Esophagus squamous epithelium (tissue), 5 donors: ENCODE results near the gene ACSL5. TPM values are rescaled to one million over a fixed set of nuclear protein-coding genes. Genes with fewer than 3 reads are reported as not detected.

Experiments used
- DNase-seq: peaks from one replicate; lab custom pipeline; 2025; lab: John Stamatoyannopoulos, UW
- H3K27ac ChIP-seq, 4 donors: fragments of 200-600 bp; sonication (generic); one replicate each; pipeline ENCODE4 v1.5.1; 2016 to 2019; ENCODE audit warnings: mild to moderate bottlenecking in 1 of 4
- H3K27me3 ChIP-seq, 4 donors: fragments of 200-600 bp; sonication (generic); 1 replicate in 3 of 4; 2 replicates in 1 of 4; pipeline versions ENCODE4 v1.5.1 to v1.6.0; 2017 to 2021; ENCODE audit warnings: antibody characterized with exemption in 1 of 4
- H3K36me3 ChIP-seq, 3 donors: fragments of 200-600 bp; sonication (generic); one replicate each; pipeline ENCODE4 v1.5.1; 2016 to 2019
- H3K4me1 ChIP-seq, 3 donors: fragments of 200-600 bp; sonication (generic); one replicate each; pipeline ENCODE4 v1.5.1; 2017 to 2019
- H3K4me3 ChIP-seq, 4 donors: fragments of 200-600 bp; sonication (generic); 1 replicate in 3 of 4; 2 replicates in 1 of 4; pipeline ENCODE4 v1.5.1; 2016 to 2019; ENCODE audit warnings: mild to moderate bottlenecking in 2 of 4, moderate library complexity in 1 of 4
- H3K9me3 ChIP-seq, 3 donors: fragments of 200-600 bp; sonication (generic); one replicate each; pipeline ENCODE4 v1.5.1; 2016 to 2019
- POLR2A ChIP-seq, 4 donors: fragments of 450-650 bp; IDR thresholded peaks; one replicate each; pipeline ENCODE4 v1.6.1; 2017; ENCODE audit warnings: antibody characterized with exemption in 4 of 4, mild to moderate bottlenecking in 4 of 4, moderate library complexity in 3 of 4
- WGBS, 2 donors: methylation state at CpG; one replicate each; pipeline ENCODE4 v1.1.5; 2018; 5-methylcytosine and 5-hydroxymethylcytosine counted together
- intact Hi-C: fragments of 100-400 bp; cut with DNase I; formaldehyde crosslinking; loops from one replicate; pipeline ENCODE4 v1.15.0; 2022
- total RNA-seq, 4 donors: library from RNA; depleted of rRNA; stranded (reverse); fragments of >200 nt; gene quantifications; one replicate each; pipeline ENCODE4 v1.1.0, GENCODE V29; 2016
- TF ChIP-seq, protein P1 (sequence below), 6 experiments: fragments of 450-650 bp in 4 of 6; fragments of 200-600 bp in 2 of 6; sonication (generic) in 2 of 6; IDR thresholded peaks; one replicate each; pipeline ENCODE4 v1.5.1; 2016 to 2019; ENCODE audit warnings: antibody characterized with exemption in 6 of 6, mild to moderate bottlenecking in 4 of 6, moderate library complexity in 4 of 6
- donor health status: DM: yes; HTN: yes; CAD: no.

The ACSL5 gene
- total RNA-seq, 4 donors from 2014 or later = 5.2 to 15.9 (median 8.2) TPM

DNA sequence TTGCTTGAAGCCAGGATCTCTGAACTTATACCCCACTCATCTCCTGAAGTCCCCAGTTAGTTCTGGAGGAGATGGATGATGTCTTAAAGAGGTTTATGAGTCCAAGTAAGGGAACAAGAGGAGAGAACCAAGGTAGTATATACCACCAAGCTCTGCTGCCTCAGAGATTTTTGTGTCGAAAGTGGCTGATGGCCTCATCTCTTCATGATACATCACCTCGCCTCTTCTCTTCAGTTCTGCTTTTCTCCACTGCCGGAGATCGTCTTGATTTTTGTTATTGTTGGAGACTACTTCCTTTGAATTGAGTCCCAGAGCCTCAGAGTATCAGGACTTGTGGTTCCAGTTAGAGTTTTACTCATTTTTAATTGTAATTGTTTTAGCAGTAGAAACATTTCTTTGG lies 75.0 kb downstream of the ACSL5 start:
- intact Hi-C loops = no loop called here
- Histone ChIP-seq H3K27me3 (no peaks in the 10 kb centered on the region), H3K4me3 (no peak overlapping the region), H3K4me1 (peaks cover 0 to 39% (median 14%) of the 10 kb centered on the region in 3 donors), H3K9me3 (no peaks in the 10 kb centered on the region), H3K27ac (no peak overlapping the region), H3K36me3 (peaks cover 0 to 24% (median 0%) of the 10 kb centered on the region in 3 donors)
- WGBS, 2 donors = 70 to 84% methylated on average over 4 of the region's 4 CpGs
- TF ChIP-seq, protein P1, sequence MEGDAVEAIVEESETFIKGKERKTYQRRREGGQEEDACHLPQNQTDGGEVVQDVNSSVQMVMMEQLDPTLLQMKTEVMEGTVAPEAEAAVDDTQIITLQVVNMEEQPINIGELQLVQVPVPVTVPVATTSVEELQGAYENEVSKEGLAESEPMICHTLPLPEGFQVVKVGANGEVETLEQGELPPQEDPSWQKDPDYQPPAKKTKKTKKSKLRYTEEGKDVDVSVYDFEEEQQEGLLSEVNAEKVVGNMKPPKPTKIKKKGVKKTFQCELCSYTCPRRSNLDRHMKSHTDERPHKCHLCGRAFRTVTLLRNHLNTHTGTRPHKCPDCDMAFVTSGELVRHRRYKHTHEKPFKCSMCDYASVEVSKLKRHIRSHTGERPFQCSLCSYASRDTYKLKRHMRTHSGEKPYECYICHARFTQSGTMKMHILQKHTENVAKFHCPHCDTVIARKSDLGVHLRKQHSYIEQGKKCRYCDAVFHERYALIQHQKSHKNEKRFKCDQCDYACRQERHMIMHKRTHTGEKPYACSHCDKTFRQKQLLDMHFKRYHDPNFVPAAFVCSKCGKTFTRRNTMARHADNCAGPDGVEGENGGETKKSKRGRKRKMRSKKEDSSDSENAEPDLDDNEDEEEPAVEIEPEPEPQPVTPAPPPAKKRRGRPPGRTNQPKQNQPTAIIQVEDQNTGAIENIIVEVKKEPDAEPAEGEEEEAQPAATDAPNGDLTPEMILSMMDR (IDR thresholded peaks at IDR 0.05) = no peak
- TF ChIP-seq POLR2A (IDR thresholded peaks at IDR 0.05) = no peak
- no peak for DNase-seq

DNA sequence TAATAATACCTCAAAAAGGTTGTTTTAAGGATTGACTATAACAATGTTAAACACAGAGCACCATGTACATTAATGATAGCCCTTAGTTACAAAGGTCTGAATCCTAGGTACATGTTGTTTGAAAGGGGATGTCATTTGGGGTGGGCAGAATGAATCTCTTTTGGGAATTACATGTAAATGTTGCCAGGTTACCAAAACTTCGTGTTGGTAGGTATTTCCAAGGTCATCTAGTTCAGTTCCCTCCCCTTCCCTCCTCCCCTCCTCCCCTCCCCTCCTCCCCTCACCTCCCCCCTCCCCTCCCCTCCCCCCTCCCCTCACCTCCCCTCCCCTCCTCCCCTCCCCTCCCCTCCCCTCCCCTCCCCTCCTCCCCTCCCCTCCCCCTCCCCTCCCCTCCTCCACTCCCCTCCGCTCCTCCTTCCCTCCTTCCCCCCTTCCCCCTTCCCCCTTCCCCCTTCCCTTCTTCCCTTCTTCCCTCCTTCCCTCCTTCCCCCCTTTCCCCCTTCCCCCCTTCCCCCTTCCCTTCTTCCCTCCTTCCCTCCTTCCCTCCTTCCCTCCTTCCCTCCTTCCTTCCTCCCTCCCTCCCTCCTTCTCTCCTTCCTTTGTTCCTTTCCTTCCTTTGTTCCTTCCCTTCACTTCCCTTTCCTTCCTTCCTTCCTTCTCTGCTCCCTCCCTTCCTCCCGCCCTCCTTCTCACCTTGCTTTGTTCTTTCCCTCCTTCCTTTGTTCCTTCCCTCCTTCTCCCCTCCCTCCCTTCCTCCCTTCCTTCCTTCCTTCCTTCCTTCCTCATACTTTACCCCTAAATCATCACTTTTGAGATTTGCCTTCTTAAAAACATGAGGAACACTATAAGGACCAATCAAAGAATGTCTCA lies 81.2 kb downstream of the ACSL5 start:
- Histone ChIP-seq H3K27ac (no peak overlapping the region), H3K4me3 (no peak overlapping the region), H3K27me3 (no peaks in the 10 kb centered on the region), H3K4me1 (no peaks in the 10 kb centered on the region), H3K9me3 (no peaks in the 10 kb centered on the region), H3K36me3 (no peaks in the 10 kb centered on the region)
- intact Hi-C loops = no loop called here
- no peak for DNase-seq
- WGBS, 2 donors = 67 to 91% methylated on average over 2 to 3 of the region's 3 CpGs
- TF ChIP-seq POLR2A (IDR thresholded peaks at IDR 0.05) = no peak
- TF ChIP-seq, protein P1 (IDR thresholded peaks at IDR 0.05) = no peak

DNA sequence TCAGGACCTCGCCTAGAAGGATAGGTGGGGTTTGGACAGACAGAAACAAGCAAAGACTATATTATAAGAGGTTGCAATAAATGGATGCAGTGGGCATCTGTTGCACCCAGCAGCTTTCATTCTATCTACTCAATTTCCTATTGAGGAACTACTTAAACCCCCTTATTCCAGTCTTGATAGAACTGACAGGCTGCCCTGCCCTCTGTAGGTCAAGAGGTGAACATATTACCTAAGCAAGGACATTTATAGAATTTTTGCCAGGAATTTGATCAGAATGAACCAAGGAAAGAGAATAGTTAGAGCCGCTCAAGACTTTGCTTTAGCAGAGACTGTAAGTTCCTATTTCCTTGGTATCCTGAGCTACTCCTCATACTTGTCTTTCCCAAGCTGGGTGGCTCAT lies 82.6 kb downstream of the ACSL5 start:
- intact Hi-C loops = no loop called here
- WGBS, 2 donors = 87 to 100% methylated on average over 2 of the region's 2 CpGs
- DNase-seq = no peak

DNA sequence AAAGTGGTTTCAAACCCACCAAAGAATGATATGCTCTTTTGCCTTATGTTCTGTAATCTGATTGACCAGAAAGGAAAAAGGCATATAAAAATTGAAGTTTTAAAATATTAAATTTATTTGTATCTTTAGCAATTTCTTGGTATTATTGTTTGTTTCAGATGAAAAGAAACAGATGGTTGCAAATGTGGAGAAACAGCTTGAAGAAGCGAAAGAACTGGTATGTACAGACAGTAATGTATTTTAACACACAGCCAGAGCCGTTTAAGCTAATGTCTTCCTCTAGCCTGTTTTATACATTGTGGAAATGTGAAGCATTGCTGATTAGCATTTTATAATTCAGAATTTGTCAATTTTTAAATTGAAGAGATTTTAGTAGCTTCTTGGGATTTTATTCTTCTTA lies 86.5 kb downstream of the ACSL5 start:
- H3K27me3 ChIP-seq = no peaks in the 10 kb centered on the region
- WGBS, 2 donors = 90 to 96% methylated on average over 2 of the region's 2 CpGs
- H3K4me1 ChIP-seq = no peaks in the 10 kb centered on the region
- intact Hi-C loops = no loop called here
- no peak overlapping the region for H3K4me3 ChIP-seq
- TF ChIP-seq, protein P1 (IDR thresholded peaks at IDR 0.05) = no peak
- TF ChIP-seq POLR2A (IDR thresholded peaks at IDR 0.05) = no peak
- H3K27ac ChIP-seq = no peak overlapping the region
- H3K9me3 ChIP-seq = no peaks in the 10 kb centered on the region
- peaks cover 0 to 29% (median 4%) of the 10 kb centered on the region in 3 donors for H3K36me3 ChIP-seq
- DNase-seq = no peak

More for the DNA sequence above, 82.6 kb downstream of the ACSL5 start:
- Histone ChIP-seq H3K27me3 (no peaks in the 10 kb centered on the region), H3K4me1 (no peaks in the 10 kb centered on the region), H3K36me3 (peaks cover 0 to 9% (median 0%) of the 10 kb centered on the region in 3 donors), H3K4me3 (no peak overlapping the region), H3K27ac (no peak overlapping the region), H3K9me3 (no peaks in the 10 kb centered on the region)
- TF ChIP-seq, protein P1 (IDR thresholded peaks at IDR 0.05) = no peak
- no peak for TF ChIP-seq POLR2A (IDR thresholded peaks at IDR 0.05)
